ENCODE data around the gene RHBDD2.
"Not testable (repeated sequence)": the region's sequence is repeated elsewhere in the genome, so short reads cannot be mapped to it uniquely, and the experiment has no call there.

The RHBDD2 gene

GRCh38 chr7:75878769-75879611 lies at the start of gene RHBDD2:
Gene RHBDD2 (plus strand): TSS chr7:75879034. CDS start chr7:75879083, 49 bp downstream.
- DNase-seq: peak; percentile 85

- not testable (repeated sequence) for DNase-seq
These were observed 49.2 kb upstream of the RHBDD2 start for GRCh38 chr7:75829656-75830055.

GRCh38 chr7:75830978-75831377 lies 47.9 kb upstream of the RHBDD2 start:
- DNase-seq: no peak

GRCh38 chr7:75833662-75834061 lies 45.2 kb upstream of the RHBDD2 start:
- not testable (repeated sequence) for DNase-seq

DNA sequence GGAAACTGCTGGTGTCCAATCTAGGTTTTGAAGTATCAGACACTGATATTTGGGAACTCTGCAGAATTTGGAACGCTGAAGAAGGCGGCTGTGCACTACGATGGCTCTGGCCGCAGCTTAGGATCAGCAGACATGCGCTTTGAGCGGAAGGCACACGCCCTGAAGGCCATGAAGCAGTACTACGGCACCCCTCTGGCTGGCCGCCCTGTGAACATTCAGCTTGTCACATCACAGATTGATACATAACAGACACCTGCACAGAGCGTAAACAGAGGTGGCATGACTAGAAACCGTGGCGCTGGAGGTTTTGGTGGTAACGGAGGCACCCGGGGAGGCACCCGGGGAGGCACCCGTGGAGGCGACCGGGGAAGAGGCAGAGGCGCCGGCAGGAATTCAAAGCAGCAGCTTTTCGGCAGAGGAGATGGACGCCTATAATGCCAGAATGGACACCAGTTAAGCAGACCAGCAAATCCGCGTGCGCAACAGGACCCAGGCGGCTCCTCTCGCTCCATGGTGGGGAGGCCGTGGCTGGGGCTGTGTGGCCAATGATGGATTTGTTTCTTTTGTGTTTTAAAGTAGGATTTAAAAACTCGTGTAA lies 43.0 kb upstream of the RHBDD2 start:
- no peak for DNase-seq

DNA sequence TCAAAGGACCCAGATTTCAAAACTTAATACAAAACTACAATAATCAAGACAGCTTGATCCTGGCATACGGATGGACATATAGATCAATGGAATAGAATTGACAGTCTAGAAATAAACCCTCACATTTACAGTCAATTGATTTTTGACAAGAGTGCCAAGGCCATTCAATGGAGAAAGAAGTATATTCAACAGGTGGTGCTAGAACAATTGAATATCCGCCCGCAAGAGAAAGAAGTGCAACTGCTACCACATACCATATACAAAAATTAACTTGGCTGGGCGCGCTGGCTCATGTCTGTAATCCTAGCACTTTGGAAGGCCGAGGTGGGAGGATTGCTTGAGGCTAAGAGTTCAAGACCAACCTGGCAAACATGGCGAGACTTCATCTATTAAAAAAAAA lies 42.0 kb upstream of the RHBDD2 start:
- DNase-seq: no peak

DNA sequence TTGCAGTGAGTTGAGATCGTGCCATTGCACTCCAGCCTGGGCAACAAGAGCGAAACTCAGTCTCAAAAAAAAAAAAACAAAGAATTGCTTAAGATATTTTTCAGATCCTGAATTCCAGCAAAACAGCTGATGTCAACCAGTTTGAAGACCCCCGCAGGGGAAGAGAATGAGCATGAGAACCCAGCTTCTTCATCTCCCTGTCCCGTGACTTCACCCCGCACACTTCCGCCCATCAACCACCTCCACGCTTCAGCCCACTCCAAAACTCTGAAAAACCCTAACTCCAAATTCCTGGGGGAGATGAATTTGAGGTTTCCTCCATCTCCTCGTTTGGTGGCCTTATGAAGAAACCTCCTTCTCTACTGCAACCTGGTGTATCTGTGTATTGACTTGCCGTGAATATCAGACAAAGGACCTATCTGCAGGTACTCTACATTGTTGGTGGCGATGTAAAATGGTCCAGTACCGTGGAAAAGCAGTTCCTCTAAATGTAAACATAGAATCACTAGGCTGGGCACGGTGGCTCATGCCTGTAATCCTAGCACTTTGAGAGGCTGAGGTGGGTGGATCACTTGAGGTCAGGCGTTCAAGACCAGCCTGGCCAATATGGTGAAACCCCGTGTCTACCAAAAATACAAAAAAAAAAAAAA lies 40.4 kb upstream of the RHBDD2 start:
- not testable (repeated sequence) for DNase-seq

DNA sequence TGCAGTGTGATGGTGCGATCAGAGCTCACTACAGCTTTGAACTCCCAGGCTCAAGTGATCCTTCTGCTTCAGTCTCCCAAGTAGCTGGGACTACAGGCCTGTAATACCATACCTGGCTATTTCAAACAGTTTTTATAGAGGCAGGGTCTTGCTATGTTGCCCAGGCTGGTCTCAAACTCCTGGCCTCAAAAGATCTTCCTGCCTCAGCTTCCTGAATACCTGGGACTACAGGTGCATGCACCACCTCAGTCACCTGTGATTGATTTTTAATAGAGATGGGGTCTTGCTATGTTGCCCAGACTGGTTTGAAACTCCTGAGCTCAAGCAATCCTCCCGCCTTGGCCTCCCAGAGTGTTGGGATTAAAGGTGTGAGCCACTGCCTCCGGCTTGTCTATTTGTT lies 38.8 kb upstream of the RHBDD2 start:
- DNase-seq: no peak

GRCh38 chr7:75842836-75843446 lies 35.9 kb upstream of the RHBDD2 start:
- no peak for DNase-seq

DNA sequence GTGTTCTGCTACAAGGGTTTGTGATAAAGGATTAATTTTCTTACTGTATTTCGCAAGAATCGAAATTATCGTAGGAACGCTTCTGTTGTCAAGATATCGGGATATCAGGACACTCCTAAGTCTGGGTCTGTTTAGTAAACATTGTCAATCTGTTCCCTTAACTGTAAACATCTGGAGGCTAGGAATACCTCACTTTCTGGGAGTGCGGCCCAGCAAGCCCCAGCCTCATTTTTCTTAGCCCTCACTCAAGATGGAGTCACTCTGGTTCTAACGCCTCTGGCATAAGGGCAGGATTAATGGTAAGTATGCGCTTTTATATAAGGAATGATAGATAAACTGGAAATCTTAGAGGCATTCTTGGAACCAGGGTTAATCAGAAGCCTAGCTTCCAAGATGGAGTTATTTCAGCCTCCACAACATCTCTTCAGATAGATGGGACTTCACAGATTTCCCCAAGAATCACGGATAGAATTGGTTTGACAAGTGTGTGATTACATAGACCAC lies 35.2 kb upstream of the RHBDD2 start:
- no peak for DNase-seq

DNA sequence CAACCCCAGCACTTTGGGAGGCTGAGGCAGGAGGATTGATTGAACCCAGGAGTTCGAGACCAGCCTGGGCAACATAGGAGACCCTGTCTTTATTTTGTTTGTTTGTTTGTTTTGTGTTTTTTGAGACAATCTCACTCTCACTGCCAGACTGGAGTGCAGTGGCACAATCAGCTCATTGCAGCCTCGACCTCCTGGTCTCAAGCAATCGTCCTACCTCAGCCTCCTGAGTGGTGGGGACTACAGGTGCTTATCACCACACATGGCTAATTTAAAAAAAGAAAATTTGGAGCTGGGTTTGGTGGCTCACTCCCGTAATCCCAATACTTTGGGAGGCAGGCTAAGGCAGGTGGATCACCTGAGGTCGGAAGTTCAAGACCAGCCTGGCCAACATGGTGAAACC lies 34.7 kb upstream of the RHBDD2 start:
- no peak for DNase-seq

- not testable (repeated sequence) for DNase-seq
These were observed 33.7 kb upstream of the RHBDD2 start for GRCh38 chr7:75845132-75845531.

- DNase-seq: no peak
These were observed 31.1 kb upstream of the RHBDD2 start for GRCh38 chr7:75847707-75848106.

DNA sequence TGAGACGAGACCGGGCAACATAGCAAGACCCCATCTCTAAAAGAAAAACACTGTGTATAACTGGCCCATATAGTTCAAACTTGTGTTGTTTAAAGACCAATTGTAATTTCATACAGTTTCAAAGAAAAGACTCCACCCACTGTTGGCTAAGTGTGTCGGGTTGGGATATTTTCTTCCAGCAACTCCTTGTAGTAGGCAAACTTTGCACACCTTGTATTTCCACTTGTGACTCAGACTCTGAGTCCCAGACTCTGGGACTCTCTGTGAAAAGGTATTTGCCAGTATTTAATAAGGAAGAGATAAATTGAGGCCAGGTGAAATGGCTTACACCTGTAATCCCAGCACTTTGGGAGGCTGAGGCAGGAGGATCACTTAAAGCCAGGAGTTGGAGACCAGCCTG lies 29.3 kb upstream of the RHBDD2 start:
- no peak for DNase-seq

- DNase-seq: no peak
These were observed 28.6 kb upstream of the RHBDD2 start for GRCh38 chr7:75850235-75850634.

GRCh38 chr7:75854233-75854632 lies 24.6 kb upstream of the RHBDD2 start:
- no peak for DNase-seq

DNA sequence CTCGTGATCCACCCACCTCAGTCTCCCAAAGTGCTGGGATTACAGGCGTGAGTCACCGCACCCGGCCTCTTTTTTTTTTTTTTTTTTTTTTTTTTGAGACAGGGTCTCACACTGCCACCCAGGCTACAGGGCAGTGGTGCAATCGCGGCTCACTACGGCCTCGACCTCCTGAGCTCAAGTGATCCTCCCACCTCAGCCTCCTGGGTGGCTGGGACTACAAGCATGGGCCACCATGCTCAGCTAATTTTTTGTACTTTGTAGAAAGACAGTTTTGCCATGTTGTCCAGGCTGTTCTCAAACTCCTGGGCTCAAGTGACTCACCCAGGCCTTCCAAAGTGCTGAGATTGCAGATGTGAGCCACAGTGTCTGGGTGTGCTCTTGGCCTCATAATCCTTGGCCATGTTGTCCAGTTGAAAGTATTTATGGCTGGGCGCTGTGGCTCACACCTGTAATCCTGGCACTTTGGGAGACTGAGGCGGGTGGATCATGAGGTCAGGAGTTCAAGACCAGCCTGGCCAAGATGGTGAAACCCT lies 24.0 kb upstream of the RHBDD2 start:
- DNase-seq: not testable (repeated sequence)

- no peak for DNase-seq
These were observed 22.3 kb upstream of the RHBDD2 start for GRCh38 chr7:75856536-75856935.

DNA sequence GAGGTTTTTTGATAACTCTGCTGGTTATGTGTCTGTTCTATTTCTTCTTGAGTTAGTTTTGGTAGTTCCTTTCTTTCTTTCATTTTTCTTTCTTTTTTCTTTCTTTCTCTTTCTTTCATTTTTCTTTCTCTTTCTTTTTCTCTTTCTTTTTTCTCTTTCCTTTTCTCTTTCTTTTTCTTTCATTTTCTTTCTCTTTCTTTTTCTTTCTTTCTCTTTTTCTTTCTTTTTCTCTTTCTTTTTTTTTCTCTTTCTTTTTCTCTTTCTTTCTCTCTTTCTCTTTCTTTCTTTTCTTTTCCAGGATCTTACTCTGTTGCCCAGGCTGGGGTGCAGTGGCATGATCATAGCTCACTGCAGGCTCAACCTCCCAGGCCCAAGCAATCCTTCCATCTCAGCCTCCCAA lies 20.4 kb upstream of the RHBDD2 start:
- DNase-seq: no peak

GRCh38 chr7:75861636-75862035 lies 17.2 kb upstream of the RHBDD2 start:
- no peak for DNase-seq

GRCh38 chr7:75864251-75864650 lies 14.6 kb upstream of the RHBDD2 start:
- DNase-seq: not testable (repeated sequence)

DNA sequence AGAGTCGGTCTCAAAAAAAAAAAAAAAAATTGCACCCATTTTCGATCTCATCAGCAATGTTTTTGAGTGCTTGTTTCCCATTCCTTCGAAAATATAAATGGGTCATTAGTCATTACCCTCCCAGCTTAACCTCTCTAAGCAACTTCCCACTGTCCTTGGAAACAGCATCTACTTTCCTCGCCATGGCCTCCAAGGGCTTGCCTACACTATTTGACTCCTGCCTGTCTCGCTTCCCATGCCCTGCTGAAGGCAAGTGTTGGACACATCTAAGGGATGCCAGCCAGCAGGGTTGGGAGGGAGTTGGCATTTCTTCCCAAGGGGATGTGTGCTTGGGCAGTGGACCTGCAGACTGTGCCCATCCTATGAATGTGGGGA lies 12.7 kb upstream of the RHBDD2 start:
- DNase-seq: no peak

All from DMS 273 treated with DMSO at 0.1 percent for 48 hours (cell line).